GM12878 (cell line): ENCODE data around the gene ZNFX1. TPM values are rescaled to one million over a fixed set of nuclear protein-coding genes. Genes with fewer than 3 reads are reported as not detected.

Experiments used
- ASH2L ChIP-seq: fragments of 300-600, 200-600 bp; sonication (generic); IDR thresholded peaks from 2 replicates; pipeline ENCODE4 v1.6.1; 2017; ENCODE audit warnings: low read depth, mild to moderate bottlenecking, borderline replicate concordance
- EGR1 ChIP-seq, 2 experiments: IDR thresholded peaks; 1 replicate in 1 of 2; 2 replicates in 1 of 2; pipeline ENCODE4 v1.6.1; 2011 to 2012; ENCODE audit warnings: low read depth in 2 of 2, low read length in 2 of 2, borderline replicate concordance in 1 of 2, mild to moderate bottlenecking in 1 of 2, moderate library complexity in 1 of 2
- IRF3 ChIP-seq: fragments of 450-650 bp; IDR thresholded peaks from 2 replicates; pipeline ENCODE4 v1.6.1; 2014; ENCODE audit warnings: mild to moderate bottlenecking
- KAT2A ChIP-seq: conservative IDR thresholded peaks from 2 replicates; pipeline ENCODE4 v1.6.1; 2011; ENCODE audit warnings: low read depth, low read length; ENCODE audit not compliant: control insufficient read depth
- MXI1 ChIP-seq: fragments of 150-350 bp; IDR thresholded peaks from 2 replicates; pipeline ENCODE4 v1.6.1; 2011; ENCODE audit warnings: low read depth, mild to moderate bottlenecking, inconsistent platforms, low read length, improper control_type of control experiment
- NFYA ChIP-seq: IDR thresholded peaks from 2 replicates; pipeline ENCODE4 v1.6.1; 2011; ENCODE audit warnings: low read depth, mild to moderate bottlenecking, low read length, improper control_type of control experiment, borderline replicate concordance
- NKRF ChIP-seq: fragments of 450-650 bp; conservative IDR thresholded peaks from 2 replicates; pipeline ENCODE4 v1.6.1; 2017; ENCODE audit warnings: mild to moderate bottlenecking, moderate library complexity
- POLR2A ChIP-seq: IDR thresholded peaks from 2 replicates; pipeline ENCODE4 v1.6.1; 2011; ENCODE audit warnings: low read depth, mild to moderate bottlenecking, low read length
- SIN3A ChIP-seq: IDR thresholded peaks from 2 replicates; pipeline ENCODE4 v1.6.1; 2012; ENCODE audit warnings: low read depth, low read length, improper control_type of control experiment
- SIX5 ChIP-seq: IDR thresholded peaks from 2 replicates; pipeline ENCODE4 v1.6.1; 2011; ENCODE audit warnings: mild to moderate bottlenecking, low read depth, low read length, moderate library complexity; ENCODE audit not compliant: severe bottlenecking
- ZBTB33 ChIP-seq: fragments of 450-650 bp; IDR thresholded peaks from 2 replicates; pipeline ENCODE4 v1.6.1; 2017; ENCODE audit warnings: mild to moderate bottlenecking
- polyA plus RNA-seq, 11 experiments: library from polyadenylated mRNA; depleted of rRNA in 4 of 11; unstranded in 6 of 11; stranded (reverse) in 5 of 11; fragments of >200 nt; fragmentation: Nextera tagmentation in 4 of 11; fragmentation: Illumina TruSeq in 1 of 11; extraction: Ambion mirVana in 4 of 11; extraction: Trizol in 1 of 11; gene quantifications; 1 replicate in 1 of 11; 2 replicates in 10 of 11; pipeline versions ENCODE4 v1.2.1 to v1.2.3, GENCODE V29; 2011 to 2016; ENCODE audit warnings: inconsistent platforms in 2 of 11, missing spikeins in 2 of 11, low read depth in 1 of 11
- total RNA-seq, 4 experiments: library from RNA; depleted of rRNA in 3 of 4; stranded (reverse); fragments of >200 nt in 3 of 4; fragmentation: Illumina TruSeq in 1 of 4; extraction: Trizol in 1 of 4; gene quantifications; 2 replicates each; pipeline versions ENCODE4 v1.2.1 to v1.2.3, GENCODE V29; 2013 to 2021
- TF ChIP-seq, protein P1 (sequence below): IDR thresholded peaks from 2 replicates; pipeline ENCODE4 v1.6.1; 2012; ENCODE audit warnings: low read length, inconsistent platforms
- TF ChIP-seq, protein P2 (sequence below): fragments of 150-350 bp; IDR thresholded peaks from 2 replicates; pipeline ENCODE4 v1.6.1; 2014; ENCODE audit warnings: mild to moderate bottlenecking, low read depth, low read length

The ZNFX1 gene
- total and polyA plus RNA-seq, 10 of the 15 experiments (the other 5 are each of a cell fraction or from before 2014, with no cell fraction given): 7.4 to 31.5 (median 25.6) TPM

GRCh38 chr20:49280463-49281058, 2.7 kb upstream of the ZNFX1 start (continued):
- TF ChIP-seq, protein P1, sequence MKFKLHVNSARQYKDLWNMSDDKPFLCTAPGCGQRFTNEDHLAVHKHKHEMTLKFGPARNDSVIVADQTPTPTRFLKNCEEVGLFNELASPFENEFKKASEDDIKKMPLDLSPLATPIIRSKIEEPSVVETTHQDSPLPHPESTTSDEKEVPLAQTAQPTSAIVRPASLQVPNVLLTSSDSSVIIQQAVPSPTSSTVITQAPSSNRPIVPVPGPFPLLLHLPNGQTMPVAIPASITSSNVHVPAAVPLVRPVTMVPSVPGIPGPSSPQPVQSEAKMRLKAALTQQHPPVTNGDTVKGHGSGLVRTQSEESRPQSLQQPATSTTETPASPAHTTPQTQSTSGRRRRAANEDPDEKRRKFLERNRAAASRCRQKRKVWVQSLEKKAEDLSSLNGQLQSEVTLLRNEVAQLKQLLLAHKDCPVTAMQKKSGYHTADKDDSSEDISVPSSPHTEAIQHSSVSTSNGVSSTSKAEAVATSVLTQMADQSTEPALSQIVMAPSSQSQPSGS: 0 out of 2 replicates have a peak, but pooled peaks have one; percentile 5
- TF ChIP-seq EGR1 (IDR thresholded peaks at IDR 0.05; ENCODE audit: borderline replicate concordance in 1 of 2, low read depth in 2 of 2, low read length in 2 of 2) (no peak), ASH2L (no peak), SIX5 (no peak), POLR2A (0 out of 2 replicates have a peak, but pooled peaks have one; percentile 62), SIN3A (peak; percentile 20; the same call in 1 of the 2 replicates), NFYA (no peak), MXI1 (peak; percentile 43; the same call in 1 of the 2 replicates), IRF3 (no peak), ZBTB33 (no peak), NKRF (0 out of 2 replicates have a peak, but pooled peaks have one; percentile 28), KAT2A (no peak)
- TF ChIP-seq, protein P2, sequence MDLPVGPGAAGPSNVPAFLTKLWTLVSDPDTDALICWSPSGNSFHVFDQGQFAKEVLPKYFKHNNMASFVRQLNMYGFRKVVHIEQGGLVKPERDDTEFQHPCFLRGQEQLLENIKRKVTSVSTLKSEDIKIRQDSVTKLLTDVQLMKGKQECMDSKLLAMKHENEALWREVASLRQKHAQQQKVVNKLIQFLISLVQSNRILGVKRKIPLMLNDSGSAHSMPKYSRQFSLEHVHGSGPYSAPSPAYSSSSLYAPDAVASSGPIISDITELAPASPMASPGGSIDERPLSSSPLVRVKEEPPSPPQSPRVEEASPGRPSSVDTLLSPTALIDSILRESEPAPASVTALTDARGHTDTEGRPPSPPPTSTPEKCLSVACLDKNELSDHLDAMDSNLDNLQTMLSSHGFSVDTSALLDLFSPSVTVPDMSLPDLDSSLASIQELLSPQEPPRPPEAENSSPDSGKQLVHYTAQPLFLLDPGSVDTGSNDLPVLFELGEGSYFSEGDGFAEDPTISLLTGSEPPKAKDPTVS: no peak
